DMS114 treated with DMSO at 0.1 percent for 48 hours (cell line): ENCODE results near the gene GCNT4.

Experiments
- DNase-seq: peaks from one replicate; lab custom pipeline; 2025; ENCODE audit not compliant: unreplicated experiment; lab: John Stamatoyannopoulos, UW

GCNT4 gene

DNA sequence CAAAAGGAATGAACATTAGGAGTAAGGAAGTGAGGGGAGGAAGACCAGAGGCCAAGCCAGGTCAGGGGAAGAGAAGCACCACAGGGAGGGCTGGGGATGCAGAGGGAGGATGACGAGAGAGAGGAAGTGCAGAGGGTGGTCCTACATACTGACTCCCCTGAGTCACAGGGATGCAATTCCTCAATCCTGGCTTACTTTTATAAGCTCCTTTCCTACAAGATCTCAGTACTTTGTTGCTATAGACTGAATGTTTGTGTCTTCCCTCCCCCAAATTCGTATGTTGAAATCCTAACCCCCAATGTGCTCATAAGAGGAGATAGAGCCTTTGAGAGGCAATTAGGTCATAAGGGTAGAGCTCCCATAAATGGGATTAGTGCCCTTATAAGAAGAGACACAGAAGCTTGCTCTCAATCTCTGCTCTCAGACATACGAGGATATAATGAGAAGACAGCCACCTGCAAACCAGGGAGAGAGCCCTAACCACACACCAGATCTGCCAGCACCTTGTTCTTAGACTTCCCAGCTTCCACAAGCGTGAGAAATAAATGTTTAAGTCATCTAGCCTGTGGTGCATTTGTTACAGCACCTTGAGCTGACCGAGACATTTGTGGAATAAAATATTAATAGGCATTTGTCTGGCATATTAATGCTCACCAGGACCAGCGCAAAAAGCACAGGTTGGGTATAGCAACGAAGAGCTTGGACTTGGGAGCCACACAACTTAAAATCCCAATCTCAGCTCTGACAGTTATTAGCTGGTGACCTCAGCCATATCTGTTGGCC lies 33.4 kb downstream of the GCNT4 start:
- no peak for DNase-seq

DNA sequence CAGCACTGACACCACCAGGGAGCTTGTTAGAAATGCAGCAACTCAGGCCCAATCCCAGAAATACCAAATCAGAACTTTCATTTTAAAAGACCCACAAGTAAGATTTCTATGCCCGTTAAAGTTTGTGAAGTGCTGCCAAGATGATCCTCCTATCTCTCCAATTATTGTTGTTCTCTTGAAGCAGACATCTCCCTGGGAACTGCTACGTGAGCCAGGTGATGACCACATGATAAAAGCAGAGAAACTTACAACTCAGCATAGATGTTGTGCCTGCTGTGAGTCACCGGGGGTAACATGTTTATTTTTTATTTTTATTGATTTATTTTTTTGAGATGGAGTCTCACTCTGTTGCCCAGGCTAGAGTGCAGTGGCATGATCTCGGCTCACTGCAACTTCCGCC lies 34.4 kb downstream of the GCNT4 start:
- DNase-seq = no peak

DNA sequence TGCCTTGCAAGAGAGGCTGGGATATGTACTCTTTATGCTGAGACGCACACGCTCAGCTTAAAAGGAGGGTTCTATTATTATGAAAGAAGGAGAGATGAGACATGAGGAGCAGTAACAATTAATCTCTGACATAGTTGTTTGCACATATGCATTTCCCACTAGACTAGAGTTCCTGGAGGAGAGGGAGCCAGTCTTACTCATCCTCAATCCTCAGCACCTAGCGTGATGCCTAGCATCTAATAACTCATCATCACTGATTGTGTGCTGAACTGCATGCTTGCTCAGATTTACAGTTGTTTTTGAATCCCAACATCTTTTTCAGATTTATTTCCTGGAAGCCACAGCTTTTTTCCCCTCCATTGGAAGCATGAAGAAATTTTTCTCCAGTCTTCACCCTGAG lies 35.5 kb downstream of the GCNT4 start:
- no peak for DNase-seq

DNA sequence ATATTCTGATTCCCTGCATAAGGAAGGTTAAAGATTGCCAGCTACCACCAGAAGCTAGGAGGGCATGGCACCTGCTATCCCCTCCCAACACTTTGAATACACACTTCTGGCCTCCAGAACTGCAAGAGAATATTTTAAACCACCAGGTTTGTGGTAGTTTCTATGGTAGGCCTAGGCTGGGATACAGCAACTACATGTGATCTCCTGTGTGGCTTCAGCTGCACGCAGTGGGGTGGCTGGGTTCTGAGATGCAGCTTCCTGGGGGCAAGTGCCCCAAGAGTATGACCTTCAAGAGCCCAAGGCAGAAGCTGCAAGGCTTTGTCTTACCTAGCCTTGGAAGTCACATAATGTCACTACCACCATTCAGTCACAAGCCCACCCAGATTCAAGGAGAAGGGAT lies 39.6 kb downstream of the GCNT4 start:
- no peak for DNase-seq

DNA sequence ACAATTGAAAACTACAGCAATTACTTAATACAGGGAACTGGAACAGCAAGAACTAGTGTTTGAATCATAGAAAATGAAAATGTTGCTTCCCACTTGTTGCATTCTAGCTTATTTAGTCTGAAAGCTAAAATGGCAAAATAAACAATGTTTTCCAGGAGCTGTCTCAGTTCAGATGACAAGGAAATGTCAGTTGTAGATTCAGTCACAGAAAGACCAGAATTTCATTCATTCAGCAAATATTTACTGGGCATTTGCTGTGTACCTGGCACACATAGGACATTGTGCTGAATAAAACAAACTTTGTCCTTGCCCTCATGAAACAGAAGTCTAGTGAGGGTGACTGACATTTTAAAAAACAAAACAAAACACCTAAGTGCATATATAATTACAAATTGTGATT lies 41.5 kb downstream of the GCNT4 start:
- no peak for DNase-seq

- DNase-seq = no peak
These were observed 42.6 kb downstream of the GCNT4 start for GRCh38 chr5:75009556-75010345.

GRCh38 chr5:75006865-75007822 lies 45.2 kb downstream of the GCNT4 start:
- no peak for DNase-seq

GRCh38 chr5:75005561-75005960 lies 46.8 kb downstream of the GCNT4 start:
- no peak for DNase-seq
